Measurements from ENCODE around the gene NME7. TPM values are rescaled to one million over a fixed set of nuclear protein-coding genes. Genes with fewer than 3 reads are reported as not detected.

NME7 gene
- total and polyA plus RNA-seq, 4 donors: 6.2 to 43.7 (median 18.0) TPM

DNA sequence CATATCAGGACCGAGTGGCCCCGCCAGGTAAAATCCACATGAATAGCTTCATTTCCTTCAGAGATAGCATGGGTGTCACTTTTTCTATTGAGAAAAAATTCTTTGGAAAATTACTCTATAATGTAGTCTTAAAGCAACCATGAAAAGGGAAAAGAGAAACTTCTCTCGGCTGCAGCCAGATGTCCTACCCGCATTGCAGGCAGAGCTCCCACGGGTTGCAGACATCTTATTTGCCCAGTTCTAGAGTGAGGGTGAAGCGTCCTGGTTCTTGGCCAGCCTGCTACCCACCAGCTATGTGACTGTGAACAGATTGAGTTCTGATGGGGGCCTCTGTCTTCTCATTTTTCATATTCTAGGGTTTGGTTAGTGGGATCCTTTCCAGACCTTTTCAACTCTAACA lies 256.1 kb downstream of the NME7 start:
- peaks cover 0 to 40% (median 15%) of the 10 kb centered on the region in 4 donors for H3K36me3 ChIP-seq (ENCODE audit: control insufficient read depth in 4 of 4, insufficient read depth in 4 of 4, low read length in 4 of 4)
- DNase-seq (no peak), ATAC-seq (ENCODE audit: insufficient read depth, low FRiP score) (no peak)
- H3K27me3 ChIP-seq (ENCODE audit: control insufficient read depth in 3 of 3, insufficient read depth in 3 of 3, low read length in 2 of 3): no peaks in the 10 kb centered on the region
- 72 to 85% methylated on average over 6 of the region's 6 CpGs for WGBS, 2 donors
- no peak overlapping the region for H3K4me3 ChIP-seq
- peak overlapping the region; percentile 68 to 88 for H3K27ac ChIP-seq (ENCODE audit: low read depth in 1 of 2, low read length in 1 of 2)
- peaks cover 10 to 55% (median 17%) of the 10 kb centered on the region in 5 donors for H3K4me1 ChIP-seq (ENCODE audit: control insufficient read depth in 5 of 5, insufficient read depth in 5 of 5, low read length in 5 of 5)
- H3K9me3 ChIP-seq (ENCODE audit: control insufficient read depth in 4 of 4, insufficient read depth in 3 of 4, low read length in 3 of 4): no peaks in the 10 kb centered on the region
- no peak for TF ChIP-seq CTCF (IDR thresholded peaks at IDR 0.05; ENCODE audit: control extremely low read depth, extremely low read depth)
- H3K9ac ChIP-seq (ENCODE audit: insufficient read depth in 1 of 2, low read length in 2 of 2): no peak overlapping the region

DNA sequence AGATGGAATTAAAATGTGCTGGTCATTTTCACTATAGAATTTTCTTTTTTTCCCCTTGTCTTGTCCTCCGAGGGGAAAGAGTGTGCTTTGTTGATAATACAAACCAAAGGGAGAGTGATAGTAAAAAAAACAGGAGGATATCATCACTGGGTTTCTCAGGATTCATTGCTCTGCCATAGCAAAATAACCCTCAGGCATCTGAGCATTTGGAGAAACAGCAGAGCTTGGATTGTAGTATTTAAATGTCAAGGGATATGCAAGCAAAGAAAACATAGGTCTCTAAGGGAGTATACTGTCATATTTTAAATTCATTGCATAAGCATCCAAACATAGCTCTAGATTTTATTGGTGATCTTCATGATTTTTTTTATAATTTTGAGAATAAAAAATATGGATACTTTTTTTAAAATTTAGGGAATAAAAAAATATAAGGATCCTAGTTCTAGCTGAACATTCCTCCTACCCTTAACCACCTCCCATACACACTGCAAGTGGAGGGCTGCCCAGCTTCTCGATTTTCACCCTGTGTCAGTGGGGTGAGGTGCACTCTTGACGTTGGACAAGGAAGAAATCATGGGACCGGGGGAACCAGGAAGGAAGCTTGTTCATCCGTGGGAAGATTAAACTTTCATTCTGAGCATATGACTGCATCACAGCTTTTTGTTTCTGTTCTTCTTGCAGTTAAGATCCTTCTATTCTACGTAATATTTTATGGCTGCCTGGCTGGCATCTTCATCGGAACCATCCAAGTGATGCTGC lies 256.7 kb downstream of the NME7 start:
- peak overlapping the region in 1 of 2 donors; percentile 88 for H3K27ac ChIP-seq (ENCODE audit: low read depth in 1 of 2, low read length in 1 of 2)
- no peak for TF ChIP-seq CTCF (IDR thresholded peaks at IDR 0.05; ENCODE audit: control extremely low read depth, extremely low read depth)
- H3K4me3 ChIP-seq: no peak overlapping the region
- H3K36me3 ChIP-seq (ENCODE audit: control insufficient read depth in 4 of 4, insufficient read depth in 4 of 4, low read length in 4 of 4): peaks cover 0 to 35% (median 13%) of the 10 kb centered on the region in 4 donors
- DNase-seq (peak in 1 of 3 donors; percentile 17), ATAC-seq (ENCODE audit: insufficient read depth, low FRiP score) (no peak)
- no peaks in the 10 kb centered on the region for H3K27me3 ChIP-seq (ENCODE audit: control insufficient read depth in 3 of 3, insufficient read depth in 3 of 3, low read length in 2 of 3)
- H3K9me3 ChIP-seq (ENCODE audit: control insufficient read depth in 4 of 4, insufficient read depth in 3 of 4, low read length in 3 of 4): no peaks in the 10 kb centered on the region
- 25 to 32% methylated on average over 7 of the region's 7 CpGs for WGBS, 2 donors
- H3K9ac ChIP-seq (ENCODE audit: insufficient read depth in 1 of 2, low read length in 2 of 2): peak overlapping the region in 1 of 2 donors; percentile 73
- peaks cover 6 to 49% (median 12%) of the 10 kb centered on the region in 5 donors for H3K4me1 ChIP-seq (ENCODE audit: control insufficient read depth in 5 of 5, insufficient read depth in 5 of 5, low read length in 5 of 5)

GRCh38 chr1:169110236-169110635 lies 257.4 kb downstream of the NME7 start:
- peaks cover 4 to 45% (median 11%) of the 10 kb centered on the region in 5 donors for H3K4me1 ChIP-seq (ENCODE audit: control insufficient read depth in 5 of 5, insufficient read depth in 5 of 5, low read length in 5 of 5)
- H3K9ac ChIP-seq (ENCODE audit: insufficient read depth in 1 of 2, low read length in 2 of 2): peak overlapping the region in 1 of 2 donors; percentile 73
- no peaks in the 10 kb centered on the region for H3K27me3 ChIP-seq (ENCODE audit: control insufficient read depth in 3 of 3, insufficient read depth in 3 of 3, low read length in 2 of 3)
- no peaks in the 10 kb centered on the region for H3K9me3 ChIP-seq (ENCODE audit: control insufficient read depth in 4 of 4, insufficient read depth in 3 of 4, low read length in 3 of 4)
- H3K36me3 ChIP-seq (ENCODE audit: control insufficient read depth in 4 of 4, insufficient read depth in 4 of 4, low read length in 4 of 4): peaks cover 0 to 32% (median 12%) of the 10 kb centered on the region in 4 donors
- peak overlapping the region; percentile 9 for H3K4me3 ChIP-seq
- H3K27ac ChIP-seq (ENCODE audit: low read depth in 1 of 2, low read length in 1 of 2): peak overlapping the region; percentile 86 to 96
- ATAC-seq (ENCODE audit: insufficient read depth, low FRiP score) (no peak), DNase-seq (peak in 2 of 3 donors; percentile 19 to 31)
- no peak for TF ChIP-seq CTCF (IDR thresholded peaks at IDR 0.05; ENCODE audit: control extremely low read depth, extremely low read depth)
- 7 to 15% methylated on average over 3 of the region's 3 CpGs for WGBS, 2 donors

Data from lung (tissue), 12 donors.